Thyroid gland (tissue), 4 donors: Measurements from ENCODE around the gene LSP1. TPM values are rescaled to one million over a fixed set of nuclear protein-coding genes. Genes with fewer than 3 reads are reported as not detected.

Experiments
- DNase-seq, 2 donors: peaks; one replicate each; pipeline ENCODE4 v3.0.0-alpha.2; 2019
- H3K27ac ChIP-seq, 3 donors: fragments of 200-600 bp; sonication (generic); 1 replicate in 2 of 3; 2 replicates in 1 of 3; pipeline ENCODE4 v1.5.1; 2016 to 2019; ENCODE audit warnings: mild to moderate bottlenecking in 1 of 3, moderate library complexity in 1 of 3
- H3K27me3 ChIP-seq: fragments of 200-600 bp; sonication (generic); one replicate; pipeline ENCODE4 v1.5.1; 2019
- H3K36me3 ChIP-seq, 2 donors: fragments of 200-600 bp; sonication (generic); one replicate each; pipeline ENCODE4 v1.5.1; 2016 to 2019
- H3K4me1 ChIP-seq, 2 donors: fragments of 200-600 bp; sonication (generic); one replicate each; pipeline ENCODE4 v1.5.1; 2017 to 2019
- H3K4me3 ChIP-seq, 3 donors: fragments of 200-600 bp; sonication (generic); replicated peaks in 1 of 3; 1 replicate in 2 of 3; 2 replicates in 1 of 3; pipeline ENCODE4 v1.5.1; 2016; ENCODE audit warnings: mild to moderate bottlenecking in 1 of 3
- H3K9me3 ChIP-seq: fragments of 200-600 bp; sonication (generic); one replicate; pipeline ENCODE4 v1.5.1; 2017
- CTCF ChIP-seq, 6 experiments: fragments of 200-600 bp in 3 of 6; fragments of 450-650 bp in 3 of 6; sonication (generic) in 3 of 6; IDR thresholded peaks; one replicate each; pipeline ENCODE4 v1.5.1; 2016 to 2019; ENCODE audit warnings: antibody characterized with exemption in 6 of 6, mild to moderate bottlenecking in 2 of 6, inconsistent platforms in 1 of 6, moderate library complexity in 1 of 6
- POLR2A ChIP-seq, 2 donors: fragments of 450-650 bp; IDR thresholded peaks; one replicate each; pipeline ENCODE4 v1.6.1; 2017; ENCODE audit warnings: antibody characterized with exemption in 2 of 2, mild to moderate bottlenecking in 2 of 2, moderate library complexity in 1 of 2
- WGBS, 2 donors: methylation state at CpG; one replicate each; pipeline ENCODE4 v1.1.5; 2017; 5-methylcytosine and 5-hydroxymethylcytosine counted together
- intact Hi-C: fragments of 100-400 bp; cut with DNase I; formaldehyde crosslinking; loops from one replicate; pipeline ENCODE4 v1.15.1; 2023
- total RNA-seq, 4 donors: library from RNA; depleted of rRNA; stranded (reverse); fragments of >200 nt; gene quantifications; one replicate each; pipeline ENCODE4 v1.2.3, GENCODE V29; 2016

Gene LSP1
- total RNA-seq, 4 donors from 2014 or later: 6.7 to 26.1 (median 10.5) TPM

GRCh38 chr11:1919391-1920127, 66.7 kb downstream of the LSP1 start, which contains the start of gene TNNT3:
Gene TNNT3 (plus strand): TSS chr11:1919703. CDS start chr11:1922875, 3,172 bp downstream.
- intact Hi-C loops: no loop called here
- WGBS, 2 donors: 78 to 84% methylated on average over 17 to 26 of the region's 31 CpGs
- H3K27ac ChIP-seq: no peak within 1 kb of the TSS
- no peak for DNase-seq
- H3K9me3 ChIP-seq: no peaks in the 10 kb centered on the region
- H3K4me3 ChIP-seq: no peak within 1 kb of the TSS
- peaks cover 4 to 7% of the 10 kb centered on the region in 2 donors for H3K4me1 ChIP-seq
- H3K27me3 ChIP-seq: no peaks in the 10 kb centered on the region
- TF ChIP-seq CTCF (IDR thresholded peaks at IDR 0.05): no peak
- no peak for TF ChIP-seq POLR2A (IDR thresholded peaks at IDR 0.05)
- no peaks in the 10 kb centered on the region for H3K36me3 ChIP-seq

GRCh38 chr11:1920128-1920908, 67.4 kb downstream of the LSP1 start:
- no peaks in the 10 kb centered on the region for H3K36me3 ChIP-seq
- no peaks in the 10 kb centered on the region for H3K27me3 ChIP-seq
- WGBS, 2 donors: 91% methylated on average over 24 of the region's 25 CpGs
- peaks cover 6 to 10% of the 10 kb centered on the region in 2 donors for H3K4me1 ChIP-seq
- TF ChIP-seq CTCF (IDR thresholded peaks at IDR 0.05) (no peak), POLR2A (IDR thresholded peaks at IDR 0.05) (no peak)
- intact Hi-C loops: no loop called here
- H3K4me3 ChIP-seq: no peak overlapping the region
- no peaks in the 10 kb centered on the region for H3K9me3 ChIP-seq
- DNase-seq: no peak
- H3K27ac ChIP-seq: no peak overlapping the region

- 68 to 71% methylated on average over 6 to 17 of the region's 21 CpGs for WGBS, 2 donors
- no peak for TF ChIP-seq POLR2A (IDR thresholded peaks at IDR 0.05)
- no peak for TF ChIP-seq CTCF (IDR thresholded peaks at IDR 0.05)
- intact Hi-C loops: no loop called here
- no peak overlapping the region for H3K4me3 ChIP-seq
- H3K27me3 ChIP-seq: no peaks in the 10 kb centered on the region
- no peak overlapping the region for H3K27ac ChIP-seq
- no peaks in the 10 kb centered on the region for H3K9me3 ChIP-seq
- no peak for DNase-seq
- no peaks in the 10 kb centered on the region for H3K36me3 ChIP-seq
- H3K4me1 ChIP-seq: peaks cover 6 to 10% of the 10 kb centered on the region in 2 donors
Observed at GRCh38 chr11:1920909-1921573, 68.2 kb downstream of the LSP1 start.

- 59 to 73% methylated on average over 10 to 18 of the region's 18 CpGs for WGBS, 2 donors
- Histone ChIP-seq H3K9me3 (no peaks in the 10 kb centered on the region), H3K4me3 (no peak overlapping the region), H3K27me3 (no peaks in the 10 kb centered on the region), H3K36me3 (no peaks in the 10 kb centered on the region), H3K27ac (no peak overlapping the region), H3K4me1 (peaks cover 6 to 10% of the 10 kb centered on the region in 2 donors)
- no peak for DNase-seq
- TF ChIP-seq POLR2A (IDR thresholded peaks at IDR 0.05) (no peak), CTCF (IDR thresholded peaks at IDR 0.05) (no peak)
- intact Hi-C loops: no loop called here
Observed at GRCh38 chr11:1921574-1922141, 68.8 kb downstream of the LSP1 start.
